Left lobe of liver (tissue), 2 donors: ENCODE measurements around the gene EIF3CL. TPM values are rescaled to one million over a fixed set of nuclear protein-coding genes. Genes with fewer than 3 reads are reported as not detected.
"Not testable (repeated sequence)": the region's sequence is repeated elsewhere in the genome, so short reads cannot be mapped to it uniquely, and the experiment has no call there.

Source experiments
- ATAC-seq: fragments of 200-7000 bp; cut with Tn5 transposase; one replicate; pipeline ENCODE4 v1.9.1; 2020; ENCODE audit warnings: mild to moderate bottlenecking, moderate library complexity
- DNase-seq: peaks from one replicate; pipeline ENCODE4 v3.0.0-alpha.2; 2020; ENCODE audit warnings: low spot score
- total RNA-seq: library from RNA; stranded (reverse); gene quantifications from one replicate; pipeline ENCODE4 v1.2.1, GENCODE V29; 2021
- donor health status: DM: no; HTN: no; CAD: no; lungs with moderate emphysema.
- donor health status: DM: no; HTN: yes; CAD: no.

Gene EIF3CL
- total RNA-seq, 1 donor from 2014 or later = 11.6 TPM

DNA sequence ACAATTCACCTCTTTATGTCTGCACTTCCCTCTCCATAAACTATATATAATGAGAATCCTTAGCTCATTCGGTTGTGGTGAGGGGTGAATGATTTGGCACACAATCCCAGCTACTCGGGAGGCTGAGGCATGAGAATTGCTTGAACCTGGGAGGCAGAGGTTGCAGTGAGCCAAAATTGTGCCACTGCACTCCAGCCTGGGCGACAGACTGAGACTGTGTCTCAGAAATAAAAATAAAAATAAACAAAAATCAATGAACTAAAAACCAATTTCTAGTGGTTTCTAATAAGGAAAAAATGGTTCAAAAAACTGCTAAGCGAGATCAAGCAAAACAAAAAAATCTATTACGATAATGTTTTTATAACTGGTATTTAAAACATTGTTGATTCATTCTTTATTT lies 40.2 kb downstream of the EIF3CL start, which contains the start of gene NPIPB6:
TSS of gene NPIPB6 (minus strand) at position 101 of the 400 bp plus-strand sequence. CDS start 686 bp downstream, outside the sequence.
- not testable (repeated sequence) for DNase-seq, ATAC-seq

- not testable (repeated sequence) for ATAC-seq, DNase-seq
Measured at GRCh38 chr16:28362600-28362999, 41.0 kb downstream of the EIF3CL start.

DNA sequence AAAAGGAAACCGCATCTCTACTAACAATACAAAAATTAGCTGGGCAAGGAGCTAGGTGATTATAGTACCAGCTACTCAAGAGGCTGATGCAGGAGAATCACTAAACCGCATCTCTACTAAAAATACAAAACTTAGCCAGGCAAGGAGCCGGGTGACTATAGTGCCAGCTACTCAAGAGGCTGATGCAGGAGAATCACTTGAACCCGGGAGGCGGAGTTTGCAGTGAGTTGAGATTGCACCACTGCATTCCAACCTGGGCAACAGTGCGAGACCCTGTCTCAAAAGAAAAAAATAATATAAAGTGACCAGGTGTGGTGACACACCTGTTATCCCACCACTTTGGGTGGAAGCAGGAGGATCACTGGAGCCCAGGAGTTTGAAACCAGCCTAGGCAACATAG lies 65.4 kb downstream of the EIF3CL start:
- ATAC-seq, DNase-seq: not testable (repeated sequence)

- DNase-seq, ATAC-seq: not testable (repeated sequence)
Measured at GRCh38 chr16:28336940-28337710, 66.5 kb downstream of the EIF3CL start.

DNA sequence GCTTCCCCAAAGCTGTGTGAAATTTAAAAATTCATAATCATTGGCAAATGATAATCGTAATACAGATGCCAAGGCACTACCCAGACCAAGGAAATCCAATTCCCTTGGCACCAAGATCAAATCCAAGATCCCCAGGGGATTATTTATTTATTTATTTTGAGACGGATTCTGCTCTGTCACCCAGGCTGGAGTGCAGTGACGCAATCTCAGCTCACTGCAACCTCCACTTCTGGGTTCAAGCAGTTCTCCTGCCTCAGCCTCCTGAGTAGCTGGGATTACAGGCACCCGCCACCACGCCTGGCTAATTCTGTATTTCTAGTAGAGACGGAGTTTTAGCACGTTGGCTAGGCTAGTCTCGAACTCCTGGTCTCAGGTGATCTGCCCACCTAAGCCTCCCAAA lies 68.0 kb downstream of the EIF3CL start:
- not testable (repeated sequence) for DNase-seq, ATAC-seq

DNA sequence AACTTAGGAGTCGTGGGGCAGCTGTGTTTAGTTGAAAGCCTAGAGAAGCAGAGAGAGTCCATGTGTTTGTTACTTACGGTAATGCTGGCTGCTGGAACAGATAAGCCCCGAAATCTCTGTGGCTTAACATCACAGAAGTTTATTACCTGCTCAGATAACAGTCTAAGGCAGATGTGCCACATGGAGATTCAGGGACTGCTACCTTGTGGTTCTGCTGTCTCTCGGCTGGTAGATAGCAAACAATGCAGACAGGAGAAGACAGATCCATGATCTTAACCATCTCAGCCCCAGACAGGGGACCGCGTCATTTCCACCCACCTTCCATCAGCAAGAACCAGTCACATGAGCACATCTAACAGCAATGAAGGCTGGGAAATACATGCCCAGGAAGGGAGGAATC lies 71.0 kb downstream of the EIF3CL start:
- ATAC-seq = not testable (repeated sequence)

GRCh38 chr16:28330981-28331380 lies 72.7 kb downstream of the EIF3CL start:
- not testable (repeated sequence) for ATAC-seq, DNase-seq

More for the DNA sequence above, 71.0 kb downstream of the EIF3CL start:
- not testable (repeated sequence) for DNase-seq

GRCh38 chr16:28330232-28330631 lies 73.4 kb downstream of the EIF3CL start:
- not testable (repeated sequence) for DNase-seq, ATAC-seq

Other genes with a start within 250 kb of the EIF3CL start
- gene XPO6, start 191.9 kb downstream of the EIF3CL start, total RNA-seq = 46.2 TPM
- gene SBK1, start 111.3 kb downstream of the EIF3CL start, total RNA-seq = 0.33 TPM
- gene NPIPB6, start 40.3 kb downstream of the EIF3CL start, total RNA-seq = 0.28 TPM
- not detected for gene NPIPB7, start 68.5 kb upstream of the EIF3CL start, total RNA-seq
- 17.5 TPM for gene CLN3, start 88.2 kb upstream of the EIF3CL start, total RNA-seq
- gene APOBR, start 90.8 kb upstream of the EIF3CL start, total RNA-seq = 0.58 TPM
- gene IL27, start 103.0 kb upstream of the EIF3CL start, total RNA-seq = 12.9 TPM
- 92.6 TPM for gene NUPR1, start 135.1 kb upstream of the EIF3CL start, total RNA-seq
- gene SGF29, start 150.1 kb upstream of the EIF3CL start, total RNA-seq = 19.3 TPM
- gene SULT1A2, start 193.2 kb upstream of the EIF3CL start, total RNA-seq = 50.3 TPM
- gene SULT1A1, start 206.2 kb upstream of the EIF3CL start, total RNA-seq = 179 TPM
- 3.2 TPM for gene NPIPB8, start 234.2 kb upstream of the EIF3CL start, total RNA-seq